Measurements from ENCODE around the gene NRXN3.

The NRXN3 gene

DNA sequence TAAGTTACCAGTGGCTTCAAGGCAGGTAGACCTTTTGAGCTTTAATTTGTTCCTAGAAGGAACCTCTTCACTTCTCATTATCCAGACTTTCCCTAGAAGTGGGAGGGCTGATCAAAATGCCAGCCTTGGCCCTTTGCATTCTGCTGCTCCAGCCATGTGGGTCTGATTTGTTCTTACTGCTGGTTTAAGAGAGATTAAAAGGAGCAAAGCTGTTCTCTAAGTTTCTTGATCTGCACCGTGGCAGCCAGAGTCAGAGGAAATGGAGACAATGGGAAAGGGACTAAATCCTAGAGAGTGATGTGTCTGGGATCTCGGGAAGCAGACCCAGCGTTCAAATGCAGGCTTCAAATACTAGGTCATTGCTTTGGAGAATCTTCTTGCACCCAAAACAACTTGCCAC lies 1281.4 kb downstream of the NRXN3 start (continued):
- no peak for TF ChIP-seq ZFP41 (tag by site-specific recombination; IDR thresholded peaks at IDR 0.05; ENCODE audit: borderline replicate concordance)
- no peak for TF ChIP-seq ZNF354C (tag by site-specific recombination; IDR thresholded peaks at IDR 0.05; ENCODE audit: borderline replicate concordance, low read depth)
- no peak for TF ChIP-seq ZNF623 (tag by site-specific recombination; IDR thresholded peaks at IDR 0.05)
- TF ChIP-seq, protein P1, sequence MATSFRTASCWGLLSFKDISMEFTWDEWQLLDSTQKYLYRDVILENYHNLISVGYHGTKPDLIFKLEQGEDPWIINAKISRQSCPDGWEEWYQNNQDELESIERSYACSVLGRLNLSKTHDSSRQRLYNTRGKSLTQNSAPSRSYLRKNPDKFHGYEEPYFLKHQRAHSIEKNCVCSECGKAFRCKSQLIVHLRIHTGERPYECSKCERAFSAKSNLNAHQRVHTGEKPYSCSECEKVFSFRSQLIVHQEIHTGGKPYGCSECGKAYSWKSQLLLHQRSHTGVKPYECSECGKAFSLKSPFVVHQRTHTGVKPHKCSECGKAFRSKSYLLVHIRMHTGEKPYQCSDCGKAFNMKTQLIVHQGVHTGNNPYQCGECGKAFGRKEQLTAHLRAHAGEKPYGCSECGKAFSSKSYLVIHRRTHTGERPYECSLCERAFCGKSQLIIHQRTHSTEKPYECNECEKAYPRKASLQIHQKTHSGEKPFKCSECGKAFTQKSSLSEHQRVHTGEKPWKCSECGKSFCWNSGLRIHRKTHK (tag by site-specific recombination; IDR thresholded peaks at IDR 0.05) = no peak
- no peak for TF ChIP-seq ZNF501 (tag by site-specific recombination; IDR thresholded peaks at IDR 0.05)
- TF ChIP-seq, protein P2, sequence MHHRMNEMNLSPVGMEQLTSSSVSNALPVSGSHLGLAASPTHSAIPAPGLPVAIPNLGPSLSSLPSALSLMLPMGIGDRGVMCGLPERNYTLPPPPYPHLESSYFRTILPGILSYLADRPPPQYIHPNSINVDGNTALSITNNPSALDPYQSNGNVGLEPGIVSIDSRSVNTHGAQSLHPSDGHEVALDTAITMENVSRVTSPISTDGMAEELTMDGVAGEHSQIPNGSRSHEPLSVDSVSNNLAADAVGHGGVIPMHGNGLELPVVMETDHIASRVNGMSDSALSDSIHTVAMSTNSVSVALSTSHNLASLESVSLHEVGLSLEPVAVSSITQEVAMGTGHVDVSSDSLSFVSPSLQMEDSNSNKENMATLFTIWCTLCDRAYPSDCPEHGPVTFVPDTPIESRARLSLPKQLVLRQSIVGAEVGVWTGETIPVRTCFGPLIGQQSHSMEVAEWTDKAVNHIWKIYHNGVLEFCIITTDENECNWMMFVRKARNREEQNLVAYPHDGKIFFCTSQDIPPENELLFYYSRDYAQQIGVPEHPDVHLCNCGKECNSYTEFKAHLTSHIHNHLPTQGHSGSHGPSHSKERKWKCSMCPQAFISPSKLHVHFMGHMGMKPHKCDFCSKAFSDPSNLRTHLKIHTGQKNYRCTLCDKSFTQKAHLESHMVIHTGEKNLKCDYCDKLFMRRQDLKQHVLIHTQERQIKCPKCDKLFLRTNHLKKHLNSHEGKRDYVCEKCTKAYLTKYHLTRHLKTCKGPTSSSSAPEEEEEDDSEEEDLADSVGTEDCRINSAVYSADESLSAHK (tag by site-specific recombination; IDR thresholded peaks at IDR 0.05) = no peak
- TF ChIP-seq KLF1 (tag by site-specific recombination; IDR thresholded peaks at IDR 0.05) = no peak
- TF ChIP-seq ZNF747 (tag by site-specific recombination; IDR thresholded peaks at IDR 0.05) = no peak
- TF ChIP-seq, protein P3, sequence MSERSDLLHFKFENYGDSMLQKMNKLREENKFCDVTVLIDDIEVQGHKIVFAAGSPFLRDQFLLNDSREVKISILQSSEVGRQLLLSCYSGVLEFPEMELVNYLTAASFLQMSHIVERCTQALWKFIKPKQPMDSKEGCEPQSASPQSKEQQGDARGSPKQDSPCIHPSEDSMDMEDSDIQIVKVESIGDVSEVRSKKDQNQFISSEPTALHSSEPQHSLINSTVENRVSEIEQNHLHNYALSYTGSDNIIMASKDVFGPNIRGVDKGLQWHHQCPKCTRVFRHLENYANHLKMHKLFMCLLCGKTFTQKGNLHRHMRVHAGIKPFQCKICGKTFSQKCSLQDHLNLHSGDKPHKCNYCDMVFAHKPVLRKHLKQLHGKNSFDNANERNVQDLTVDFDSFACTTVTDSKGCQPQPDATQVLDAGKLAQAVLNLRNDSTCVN (tag by site-specific recombination; optimal IDR thresholded peaks at IDR 0.05) = no peak
- TF ChIP-seq ZNF324 (tag by site-specific recombination; IDR thresholded peaks at IDR 0.05) = no peak
- no peak for TF ChIP-seq ZNF660 (tag by site-specific recombination; IDR thresholded peaks at IDR 0.05)
- TF ChIP-seq ZFP37 (tag by site-specific recombination; IDR thresholded peaks at IDR 0.05) = no peak
- no peak for TF ChIP-seq ZBTB20 (tag by site-specific recombination; IDR thresholded peaks at IDR 0.05)
- TF ChIP-seq, protein P4, sequence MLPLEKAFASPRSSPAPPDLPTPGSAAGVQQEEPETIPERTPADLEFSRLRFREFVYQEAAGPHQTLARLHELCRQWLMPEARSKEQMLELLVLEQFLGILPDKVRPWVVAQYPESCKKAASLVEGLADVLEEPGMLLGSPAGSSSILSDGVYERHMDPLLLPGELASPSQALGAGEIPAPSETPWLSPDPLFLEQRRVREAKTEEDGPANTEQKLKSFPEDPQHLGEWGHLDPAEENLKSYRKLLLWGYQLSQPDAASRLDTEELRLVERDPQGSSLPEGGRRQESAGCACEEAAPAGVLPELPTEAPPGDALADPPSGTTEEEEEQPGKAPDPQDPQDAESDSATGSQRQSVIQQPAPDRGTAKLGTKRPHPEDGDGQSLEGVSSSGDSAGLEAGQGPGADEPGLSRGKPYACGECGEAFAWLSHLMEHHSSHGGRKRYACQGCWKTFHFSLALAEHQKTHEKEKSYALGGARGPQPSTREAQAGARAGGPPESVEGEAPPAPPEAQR (tag by site-specific recombination; IDR thresholded peaks at IDR 0.05) = no peak

DNA sequence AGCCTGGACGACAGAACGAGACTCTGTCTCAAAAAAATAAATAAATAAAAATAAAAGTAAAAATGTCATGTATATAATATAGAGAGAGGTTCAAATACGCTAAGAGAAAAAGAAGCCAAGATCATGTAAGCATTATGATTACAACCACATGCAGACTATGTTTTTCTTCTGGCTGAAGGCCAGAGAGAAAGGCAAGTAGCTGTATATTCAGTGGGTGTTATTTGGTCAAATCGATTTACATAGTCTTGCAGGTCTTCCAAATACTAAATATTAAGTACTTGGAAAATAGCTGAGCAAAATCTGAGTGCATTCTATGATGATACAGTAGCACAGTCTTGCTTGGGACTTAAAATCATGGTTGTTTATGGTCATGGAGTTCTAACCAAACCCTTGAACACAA lies 1283.1 kb downstream of the NRXN3 start:
- H3K27ac ChIP-seq (ENCODE audit: extremely low read depth, low read depth, low read length) = no peak overlapping the region
- TF ChIP-seq MZF1 (tag by site-specific recombination; IDR thresholded peaks at IDR 0.05; ENCODE audit: borderline replicate concordance) = no peak
- no peak for TF ChIP-seq HOXC10 (CRISPR knock-in tag; IDR thresholded peaks at IDR 0.05)
- TF ChIP-seq SP3 (tag by site-specific recombination; IDR thresholded peaks at IDR 0.05) = no peak
- TF ChIP-seq KLF16 (tag by site-specific recombination; IDR thresholded peaks at IDR 0.05) = no peak
- TF ChIP-seq ZNF175 (tag by site-specific recombination; IDR thresholded peaks at IDR 0.05) = no peak
- TF ChIP-seq ZNF768 (tag by site-specific recombination; IDR thresholded peaks at IDR 0.05) = no peak
- TF ChIP-seq ZNF501 (tag by site-specific recombination; IDR thresholded peaks at IDR 0.05) = no peak
- TF ChIP-seq ZNF341 (tag by site-specific recombination; IDR thresholded peaks at IDR 0.05; ENCODE audit: low read depth) = no peak
- TF ChIP-seq SETDB1 (IDR thresholded peaks at IDR 0.05; ENCODE audit: insufficient read length, low read length) = no peak
- TF ChIP-seq GFI1B (tag by site-specific recombination; IDR thresholded peaks at IDR 0.05) = no peak
- no peak for TF ChIP-seq ZBTB21 (tag by site-specific recombination; IDR thresholded peaks at IDR 0.05)
- no peak for TF ChIP-seq TCF7L2 (IDR thresholded peaks at IDR 0.05; ENCODE audit: borderline replicate concordance, low read depth, low read length)
- H3K4me1 ChIP-seq (ENCODE audit: control insufficient read depth, insufficient read depth, low read length) = no peaks in the 10 kb centered on the region
- H3K9me3 ChIP-seq (ENCODE audit: control insufficient read depth, insufficient read depth, low read depth, low read length) = no peaks in the 10 kb centered on the region
- no peak overlapping the region for H3K4me3 ChIP-seq (ENCODE audit: low read depth, low read length)
- ChIA-PET POLR2A (no interaction called here), CTCF (no interaction called here)
- no peaks in the 10 kb centered on the region for H3K36me3 ChIP-seq (ENCODE audit: control insufficient read depth in 2 of 2, insufficient read depth in 1 of 2, low read length in 2 of 2)
